Stimulated activated CD4-positive, alpha-beta T cell treated with anti-CD3 and anti-CD28 coated beads, Interleukin-1b, Interleukin-23, amount 100 ng/mL, for 24 hours (primary cell): ENCODE results near the gene POC1A.
"Not testable (repeated sequence)": the region's sequence is repeated elsewhere in the genome, so short reads cannot be mapped to it uniquely, and the experiment has no call there.

ENCODE experiments used
- DNase-seq, 4 experiments: peaks; one replicate each; pipeline ENCODE4 v3.0.0-alpha.2; 2020; ENCODE audit warnings: low read depth in 4 of 4, low spot score in 1 of 4

The POC1A gene

DNA sequence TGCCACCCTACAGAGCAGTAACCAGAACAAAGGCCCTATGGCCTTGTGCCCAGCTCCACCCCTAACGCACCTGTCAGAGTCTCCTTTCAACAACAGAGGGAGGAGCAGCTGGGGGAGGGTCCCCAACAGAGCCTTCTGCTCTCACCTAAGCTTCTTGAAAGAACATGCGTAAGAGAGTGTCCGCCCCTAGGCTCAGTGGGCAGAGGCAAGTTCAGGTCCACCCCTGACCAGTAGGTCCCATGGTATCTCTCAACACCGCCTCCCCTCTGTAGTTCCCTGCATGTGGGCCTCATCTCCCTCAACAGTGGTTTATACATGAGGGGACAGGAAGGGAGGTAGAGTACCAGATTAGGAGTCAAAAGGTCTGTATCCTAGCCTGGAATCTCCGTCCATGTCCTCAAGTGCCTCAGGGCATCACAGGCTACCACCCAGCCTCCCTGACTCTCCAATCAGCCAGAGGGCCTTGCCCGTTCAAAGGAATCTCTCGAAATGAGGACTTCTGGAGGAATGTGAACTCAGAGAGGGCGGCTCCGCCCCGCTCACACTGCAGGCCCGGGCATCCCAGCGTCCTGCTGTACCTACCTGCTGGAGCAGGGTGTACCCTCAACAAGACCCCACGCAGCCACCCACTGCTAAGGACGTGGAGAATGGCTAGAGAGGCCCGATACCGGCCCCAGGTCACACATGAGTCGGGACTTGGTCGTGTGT lies 680 bp downstream of the POC1A start:
- peak in 1 of 4 experiments; percentile 3 for DNase-seq

DNA sequence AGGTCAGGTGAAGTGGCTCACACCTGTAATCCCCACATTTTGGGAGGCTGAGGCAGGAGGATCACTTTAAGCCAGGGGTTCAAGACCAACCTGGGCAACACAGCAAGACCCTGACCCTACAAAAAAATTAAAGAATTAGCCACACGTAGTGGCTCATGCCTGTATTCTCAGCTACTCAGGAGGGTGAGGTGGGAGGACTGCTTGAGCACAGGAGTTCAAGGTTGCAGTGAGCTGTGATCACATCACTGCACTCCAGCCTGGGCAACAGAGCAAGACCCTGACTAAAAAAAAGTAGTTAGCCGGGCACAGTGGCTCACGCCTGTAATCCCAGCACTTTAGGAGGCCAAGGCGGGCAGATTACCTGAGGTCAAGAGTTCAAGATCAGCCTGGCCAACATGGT lies 2.2 kb downstream of the POC1A start:
- DNase-seq = not testable (repeated sequence)

DNA sequence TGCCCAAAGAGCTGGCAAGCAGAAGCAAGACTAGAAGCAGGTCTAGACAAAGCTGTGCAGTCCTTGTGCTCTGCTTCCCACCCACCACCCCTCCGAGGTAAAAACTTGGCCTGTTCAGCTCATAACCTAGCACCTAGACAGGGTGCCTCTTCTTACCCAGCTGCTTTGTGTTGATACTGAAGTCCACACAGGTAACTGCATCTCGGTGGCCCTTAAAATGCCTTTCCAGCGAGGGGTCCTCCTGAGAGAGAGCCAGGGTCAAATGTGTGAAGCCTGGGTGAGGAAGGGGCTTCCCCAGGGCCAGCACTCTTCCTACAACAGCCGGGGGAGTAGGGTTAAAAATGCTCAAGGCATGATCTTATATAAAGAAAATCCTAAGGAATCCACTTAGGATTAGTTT lies 3.4 kb downstream of the POC1A start:
- DNase-seq = no peak

DNA sequence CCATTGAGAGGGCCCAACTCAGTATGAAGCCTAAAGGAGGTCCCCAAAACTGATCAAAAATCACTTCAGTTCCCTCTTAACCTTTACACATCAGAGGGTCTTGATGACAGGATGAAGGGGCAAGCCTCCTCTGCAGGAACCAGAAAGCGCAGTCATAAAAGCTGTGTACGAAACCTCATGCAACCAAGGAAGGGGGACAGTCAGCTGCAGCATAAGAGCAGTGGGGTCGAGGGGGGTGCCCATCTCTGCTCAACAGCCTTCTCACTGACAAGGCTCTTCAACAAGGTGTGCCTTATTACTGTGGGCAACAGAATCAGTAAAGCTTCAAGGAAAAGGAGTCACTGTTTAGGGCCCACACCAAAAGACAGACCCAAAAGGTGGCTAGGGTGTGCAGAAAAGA lies 3.9 kb downstream of the POC1A start:
- DNase-seq = no peak

DNA sequence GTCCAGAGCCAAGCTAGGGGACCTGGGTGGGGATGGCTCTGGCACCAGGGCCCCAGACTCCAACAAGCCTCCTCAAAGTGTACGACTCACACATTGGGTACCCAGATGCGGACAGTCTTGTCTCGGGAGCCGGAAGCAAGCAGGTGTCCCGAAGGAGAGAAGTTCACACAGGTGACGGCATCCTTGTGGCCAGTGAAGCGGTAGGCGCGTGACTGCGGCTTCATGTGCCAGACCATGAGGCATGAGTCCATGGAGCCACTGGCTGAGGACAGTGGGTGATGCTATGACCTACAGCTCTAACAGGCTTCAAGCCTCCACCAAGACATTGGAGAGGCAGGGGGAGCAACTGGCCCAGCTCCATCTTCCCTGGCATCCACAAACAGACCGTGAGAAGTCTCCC lies 4.5 kb downstream of the POC1A start:
- no peak for DNase-seq

DNA sequence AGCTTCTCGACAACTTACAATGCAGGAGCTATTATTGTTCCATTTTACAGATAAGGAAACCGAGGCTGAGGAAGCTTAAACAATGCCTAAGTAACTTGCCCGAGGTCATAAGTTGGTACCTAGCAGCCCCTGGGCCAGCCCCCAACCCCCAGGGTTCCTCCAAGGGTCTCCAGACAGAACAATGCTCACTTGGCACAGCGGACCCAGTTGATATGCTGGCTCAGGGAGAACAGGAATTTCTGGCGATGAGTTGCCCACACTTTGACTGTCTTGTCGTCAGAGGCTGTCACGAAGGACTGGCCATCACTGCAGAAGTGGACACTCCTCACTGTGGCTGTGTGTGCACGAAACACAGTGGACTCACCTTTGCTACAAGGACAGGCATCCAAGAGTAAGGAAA lies 5.2 kb downstream of the POC1A start:
- DNase-seq = no peak

DNA sequence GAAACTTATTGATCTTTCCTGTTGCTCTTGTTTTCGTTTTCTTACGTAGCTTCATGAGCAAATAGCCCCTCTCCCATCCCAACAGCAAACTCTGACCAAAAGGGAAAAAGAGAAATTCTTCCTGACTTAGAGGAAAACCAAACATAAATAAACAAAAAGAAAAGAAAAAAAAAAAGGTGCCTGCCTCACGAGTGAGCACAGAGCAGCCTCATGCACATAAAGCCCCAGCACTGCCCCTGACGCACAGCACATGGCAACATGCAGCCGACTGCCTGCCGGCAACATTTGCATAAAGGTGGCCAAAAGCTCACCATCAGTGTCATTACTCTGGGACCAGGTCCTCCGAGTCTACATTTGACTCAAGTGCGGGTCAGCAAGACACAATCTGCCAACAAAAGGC lies 6.4 kb downstream of the POC1A start:
- no peak for DNase-seq

DNA sequence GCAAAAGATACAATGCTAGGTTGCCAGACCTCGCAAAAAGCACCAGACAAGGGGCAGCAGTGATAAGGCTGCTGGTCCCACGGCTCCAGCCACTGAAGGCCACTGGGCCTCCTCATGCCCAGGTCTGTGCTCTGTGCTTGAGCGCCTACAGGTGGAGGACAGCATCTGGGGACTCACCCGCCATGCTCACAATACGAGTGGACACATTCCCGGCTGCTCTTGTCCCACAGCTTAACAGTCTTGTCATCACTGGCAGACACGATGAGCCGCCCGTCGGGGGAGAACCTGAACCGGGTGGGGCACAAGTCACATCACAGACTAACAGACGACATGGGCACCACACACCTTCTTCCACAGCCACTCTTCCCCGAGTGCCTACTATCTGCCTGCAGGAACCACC lies 7.4 kb downstream of the POC1A start:
- DNase-seq = no peak

DNA sequence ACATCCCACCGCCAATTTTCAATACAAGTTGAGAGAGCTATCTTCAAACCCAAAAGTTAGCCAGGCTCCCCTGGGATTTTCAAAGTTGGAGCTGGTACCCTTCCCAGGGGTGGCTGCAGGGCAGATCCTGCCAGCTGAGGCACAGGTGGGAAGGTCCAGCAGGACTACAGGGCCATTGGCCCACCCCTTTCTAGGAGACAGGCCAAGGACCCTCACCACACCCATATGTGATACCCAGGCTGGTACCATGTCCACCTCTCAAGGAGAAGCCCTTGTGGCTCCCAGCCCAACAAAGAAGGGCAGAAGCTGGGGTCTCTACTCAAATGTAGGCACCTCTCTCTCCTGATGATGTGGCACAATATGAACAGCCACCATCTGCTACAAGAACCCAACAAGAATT lies 8.0 kb downstream of the POC1A start:
- DNase-seq = no peak

DNA sequence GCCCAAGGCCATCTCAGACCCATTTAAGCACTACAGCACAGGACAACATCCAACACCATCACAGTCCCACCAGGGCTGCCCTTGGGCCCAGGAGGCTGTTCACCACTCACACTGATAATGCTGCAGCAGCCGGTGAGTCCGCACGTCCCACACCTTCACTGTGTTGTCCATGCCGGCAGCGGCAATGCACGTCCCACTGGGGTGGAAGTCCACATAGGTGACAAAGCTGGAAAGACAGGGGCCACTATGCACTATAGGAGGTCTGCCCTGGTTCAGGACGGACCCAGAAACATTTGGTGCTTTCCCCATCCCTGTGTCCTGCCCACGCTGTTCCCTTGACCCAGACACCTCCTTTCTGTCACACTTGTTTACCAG lies 8.5 kb downstream of the POC1A start:
- DNase-seq = no peak

DNA sequence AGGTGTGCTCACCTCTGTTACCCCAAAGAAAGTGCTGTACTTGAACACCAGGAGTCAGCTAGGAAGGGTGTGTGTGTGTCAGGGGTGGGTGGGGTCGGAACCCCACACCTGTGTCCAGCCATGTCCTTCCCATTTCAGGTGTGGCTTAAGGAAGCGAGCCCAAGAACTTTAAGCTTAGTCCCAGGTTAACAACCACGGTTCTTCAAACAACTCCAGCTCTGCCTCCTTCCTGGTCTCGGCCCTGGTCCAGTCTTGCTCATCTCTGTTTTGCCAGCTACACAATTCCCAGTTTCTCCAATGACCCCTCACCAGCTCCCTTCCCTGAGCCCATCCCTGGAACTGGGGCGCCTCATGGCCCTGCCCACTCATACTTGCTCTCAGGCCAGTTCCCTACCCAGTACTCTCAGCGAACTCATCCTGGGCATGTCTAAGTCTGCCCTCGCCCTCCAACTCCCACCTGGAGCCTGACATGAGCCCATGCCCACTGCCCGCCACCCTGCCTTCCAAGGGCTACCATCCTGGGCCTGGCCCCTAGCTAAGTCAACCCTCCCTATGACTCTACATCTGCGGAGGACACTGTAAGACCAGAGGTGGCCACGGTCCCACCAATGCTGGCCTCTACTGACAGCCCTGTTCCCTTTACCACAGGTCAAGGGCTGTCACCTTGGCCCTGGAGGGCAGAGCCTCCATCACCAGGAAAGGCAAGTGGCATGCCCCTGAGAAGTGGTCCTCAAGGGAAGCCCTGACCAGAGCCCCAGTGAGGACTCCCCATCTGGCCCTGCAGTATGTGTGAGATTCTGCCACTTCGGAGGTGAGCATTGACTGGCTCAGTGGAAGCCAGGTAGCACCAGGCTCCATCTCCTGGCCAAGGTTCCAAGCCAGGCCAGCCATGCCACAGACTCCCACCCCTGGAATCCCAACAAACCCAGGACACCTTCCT lies 9.2 kb downstream of the POC1A start:
- no peak for DNase-seq

DNA sequence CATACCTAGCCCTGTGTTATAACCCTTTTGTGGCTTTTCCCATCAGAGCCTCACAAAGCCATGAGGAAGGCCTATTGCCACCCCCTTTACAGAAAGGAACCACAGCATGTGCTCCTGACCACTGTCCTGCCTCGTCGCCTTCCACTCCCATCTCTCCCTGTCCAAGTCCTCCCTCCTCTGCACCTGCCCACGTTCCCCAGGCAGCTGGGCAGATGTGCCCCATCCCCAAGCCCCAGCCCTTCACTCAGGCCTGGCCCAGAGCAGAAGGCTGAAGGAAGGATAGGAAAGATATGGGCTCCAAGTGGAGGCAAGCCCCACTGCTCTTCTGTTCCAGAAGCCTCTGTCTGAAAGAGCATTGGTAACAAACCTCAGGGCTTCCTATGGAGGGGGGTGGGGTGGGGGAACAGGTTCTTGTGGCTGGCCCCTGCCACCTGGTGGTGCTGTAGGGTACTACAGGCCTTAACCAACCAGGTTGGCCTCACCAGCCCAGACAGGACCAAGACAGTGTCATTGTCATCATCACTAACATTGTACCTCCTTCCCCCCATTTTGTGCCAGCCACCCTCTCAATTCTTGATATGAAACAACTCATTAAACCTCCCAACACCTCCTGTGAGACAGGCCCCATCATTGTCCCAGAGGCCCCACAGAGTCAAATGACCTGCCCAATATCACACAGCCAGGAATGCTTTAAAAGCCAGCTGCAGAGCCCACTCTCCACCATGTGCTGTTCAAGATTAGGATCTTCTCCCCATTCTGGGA lies 10.0 kb downstream of the POC1A start:
- DNase-seq = peak; percentile 68 to 78 (median 73)

DNA sequence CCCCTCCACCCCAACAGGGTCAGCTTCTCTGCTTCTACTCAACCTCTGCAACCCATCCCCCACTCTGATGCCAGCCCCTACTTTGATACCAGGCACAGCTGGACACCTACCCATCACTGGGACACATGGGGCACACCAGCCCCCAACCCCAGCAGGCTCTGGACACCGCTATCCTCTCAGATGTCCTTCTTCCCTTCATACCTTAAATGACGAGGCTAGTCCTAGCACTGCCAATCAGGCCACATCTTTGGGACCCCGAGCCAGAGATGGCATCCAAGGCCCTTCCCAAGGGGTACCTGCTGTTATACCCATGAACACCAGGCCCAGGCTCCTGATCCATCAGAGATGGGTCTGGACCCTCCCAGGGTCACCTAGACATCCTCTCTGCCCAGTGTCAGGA lies 10.6 kb downstream of the POC1A start:
- no peak for DNase-seq

DNA sequence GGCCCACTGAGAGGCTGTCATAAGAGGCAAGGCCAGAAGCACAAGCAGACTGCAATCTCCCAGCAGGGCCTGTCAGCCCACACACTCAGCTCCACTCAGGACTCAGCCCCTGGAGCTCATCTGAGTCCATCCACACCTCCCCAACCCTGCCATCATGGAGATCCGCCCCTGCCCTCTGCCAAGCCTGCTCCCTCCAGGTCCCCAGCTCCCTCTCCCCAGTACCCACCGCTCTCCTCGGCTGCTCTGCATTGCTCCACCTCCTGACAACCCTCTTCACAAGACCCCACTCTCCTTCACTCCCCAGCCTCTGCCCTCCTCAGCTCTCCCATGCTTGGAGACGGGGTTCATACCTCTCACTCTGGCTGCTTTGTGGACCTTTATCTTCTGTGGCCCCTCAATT lies 11.1 kb downstream of the POC1A start:
- DNase-seq = no peak

DNA sequence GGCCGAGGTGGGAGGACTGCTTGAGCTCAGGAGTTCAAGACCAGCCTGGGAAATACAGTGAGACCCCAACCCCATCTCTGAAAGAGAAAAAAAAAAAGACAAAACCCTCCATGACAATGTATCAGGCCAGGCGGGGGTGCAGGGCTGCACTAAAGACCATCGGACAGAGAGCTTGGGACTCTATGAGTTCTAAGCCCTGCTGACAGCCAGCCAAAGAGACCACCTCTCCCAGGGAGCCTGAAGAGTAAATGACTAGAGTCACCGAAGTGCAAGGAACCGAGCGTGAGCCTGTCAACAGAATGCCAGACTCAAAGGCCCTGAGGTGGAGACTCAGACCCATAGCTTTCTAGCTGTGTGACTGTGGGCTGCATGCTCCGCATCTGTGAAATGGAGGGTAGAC lies 12.5 kb downstream of the POC1A start:
- DNase-seq = no peak

DNA sequence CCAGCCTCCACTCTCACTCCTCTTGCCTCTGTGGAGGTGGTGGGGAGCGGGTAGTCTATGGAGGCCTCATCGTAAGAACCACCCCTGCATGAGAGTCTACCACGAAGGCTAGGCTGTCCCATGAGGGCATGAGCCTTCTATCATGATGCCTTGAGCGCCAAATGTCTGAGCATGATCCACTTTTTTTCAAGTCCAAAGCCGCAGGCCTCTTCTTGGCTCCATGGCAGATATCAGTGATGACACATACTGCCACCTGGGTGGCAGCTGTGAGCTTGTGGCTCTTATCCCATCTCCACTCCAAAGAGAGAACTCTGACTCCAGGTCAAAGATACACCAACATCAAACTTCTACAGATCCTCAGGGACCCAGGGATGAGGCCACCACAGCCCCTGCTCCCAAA lies 13.5 kb downstream of the POC1A start:
- no peak for DNase-seq

DNA sequence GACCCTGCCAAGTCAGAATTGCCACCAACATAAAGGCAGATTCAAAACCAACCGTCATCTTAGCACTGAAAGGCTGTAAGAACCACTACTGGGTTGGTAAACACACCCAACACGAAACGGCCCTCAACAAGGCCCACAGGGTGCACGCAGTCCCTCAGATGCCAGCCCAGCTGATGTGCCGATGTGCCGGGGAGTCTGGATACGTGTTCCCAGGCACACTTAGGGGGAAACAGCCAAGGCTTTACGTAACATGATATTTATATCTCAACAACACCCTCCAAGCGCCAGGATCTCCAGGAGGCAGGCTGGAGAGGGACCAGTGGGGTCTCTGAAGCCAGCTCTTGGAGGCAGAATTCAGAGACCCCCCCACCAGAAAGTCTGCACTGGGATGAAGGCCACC lies 14.2 kb downstream of the POC1A start:
- no peak for DNase-seq

DNA sequence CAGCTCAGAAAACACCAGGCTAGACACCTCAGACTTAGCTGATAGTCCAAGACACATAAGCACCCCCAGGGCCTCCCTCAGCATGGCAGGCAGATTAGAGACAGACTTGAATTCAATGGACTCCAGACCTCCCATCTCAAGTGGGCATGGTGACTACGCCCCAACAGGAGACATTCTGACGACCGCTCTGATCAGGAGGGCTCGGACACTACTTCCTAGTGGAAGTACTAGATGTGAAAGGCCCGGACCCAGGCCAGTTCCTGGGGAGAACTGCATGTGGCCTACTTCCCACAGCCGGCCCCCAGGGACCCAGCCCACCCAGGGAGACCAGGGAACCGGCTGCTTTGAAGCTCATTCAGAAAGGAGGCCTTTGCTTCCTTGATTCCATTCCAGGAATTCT lies 16.9 kb downstream of the POC1A start:
- DNase-seq = no peak

DNA sequence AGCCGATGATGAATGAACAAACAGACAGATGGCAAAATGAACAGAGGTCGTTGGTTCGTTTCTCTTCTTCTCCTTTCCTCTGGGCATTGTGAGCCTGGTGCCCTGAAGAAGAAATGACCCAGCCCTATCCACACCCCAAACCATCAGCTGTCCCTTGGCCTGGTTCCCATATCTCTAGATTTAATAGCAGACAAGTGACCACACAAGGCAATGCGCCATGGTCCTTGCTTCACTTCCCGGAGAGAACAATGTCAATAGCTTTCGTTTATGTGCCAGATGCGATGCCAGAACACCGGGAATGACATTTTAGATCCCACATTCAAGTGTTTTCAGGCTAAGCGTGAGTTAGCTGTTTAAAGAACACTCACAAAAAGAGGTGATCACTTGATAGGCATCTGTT lies 17.7 kb downstream of the POC1A start:
- DNase-seq = no peak

DNA sequence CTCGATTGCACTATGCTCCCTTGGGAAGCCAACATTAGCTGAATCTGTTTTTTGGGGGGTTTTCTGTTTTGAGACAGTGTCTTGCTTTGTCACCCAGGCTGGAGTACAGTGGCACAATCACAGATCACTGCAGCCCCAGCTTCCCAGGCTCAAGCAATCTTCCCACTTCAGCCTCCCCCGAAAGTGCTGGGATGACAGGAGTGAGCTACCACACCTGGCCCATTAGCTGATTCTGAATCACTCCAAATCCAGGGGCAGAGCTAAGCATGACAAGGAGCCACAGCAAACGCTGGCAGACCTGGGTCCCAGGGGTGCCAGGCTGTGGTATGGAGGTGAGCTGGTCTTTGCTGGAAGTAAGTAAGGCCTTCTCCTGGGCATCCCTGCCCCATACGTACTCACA lies 18.9 kb downstream of the POC1A start:
- DNase-seq = no peak

DNA sequence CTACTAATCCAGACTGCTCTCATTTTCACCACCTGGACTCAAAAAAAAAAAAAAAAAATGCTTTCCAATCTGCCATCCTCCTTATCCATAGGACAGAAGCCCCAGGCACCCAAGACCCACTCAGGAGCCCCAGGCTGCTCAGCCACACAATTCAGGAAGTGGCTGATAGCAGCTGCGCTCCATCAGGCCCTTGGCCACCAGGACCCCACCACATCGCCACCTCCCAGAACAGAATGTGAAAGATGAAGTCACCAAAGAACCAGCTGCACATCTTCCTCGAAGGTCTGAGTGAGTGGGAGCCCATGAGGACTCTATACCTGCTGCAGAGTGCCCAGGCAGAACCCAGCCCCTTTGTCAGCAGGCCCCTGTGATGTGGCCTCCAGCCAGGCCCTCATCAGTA lies 19.5 kb downstream of the POC1A start:
- DNase-seq = no peak

DNA sequence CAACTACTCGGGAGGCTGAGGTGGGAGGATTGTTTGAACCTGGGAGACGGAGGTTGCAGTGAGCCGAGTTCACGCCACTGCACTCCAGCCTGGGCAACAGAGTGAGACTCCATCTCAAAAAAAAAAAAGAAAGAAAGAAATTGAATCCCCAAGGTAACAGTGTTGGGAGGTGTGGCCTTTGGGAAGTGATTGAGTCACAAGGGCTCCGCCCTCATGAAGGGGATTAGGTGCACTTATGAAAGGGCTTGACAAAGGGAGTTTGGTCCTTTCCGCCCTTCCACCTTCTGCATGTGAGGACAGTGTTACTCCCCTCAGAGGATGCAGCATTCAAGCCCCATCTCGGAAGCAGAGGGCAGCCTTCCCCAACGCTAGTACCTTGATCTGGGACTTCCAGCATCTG lies 21.3 kb downstream of the POC1A start:
- DNase-seq = no peak
